ENCODE data around the gene AREL1.

Gene AREL1

GRCh38 chr14:74697976-74698375, 14.9 kb downstream of the AREL1 start:
- DNase-seq = no peak

GRCh38 chr14:74697543-74697942, 15.3 kb downstream of the AREL1 start:
- DNase-seq = no peak

DNA sequence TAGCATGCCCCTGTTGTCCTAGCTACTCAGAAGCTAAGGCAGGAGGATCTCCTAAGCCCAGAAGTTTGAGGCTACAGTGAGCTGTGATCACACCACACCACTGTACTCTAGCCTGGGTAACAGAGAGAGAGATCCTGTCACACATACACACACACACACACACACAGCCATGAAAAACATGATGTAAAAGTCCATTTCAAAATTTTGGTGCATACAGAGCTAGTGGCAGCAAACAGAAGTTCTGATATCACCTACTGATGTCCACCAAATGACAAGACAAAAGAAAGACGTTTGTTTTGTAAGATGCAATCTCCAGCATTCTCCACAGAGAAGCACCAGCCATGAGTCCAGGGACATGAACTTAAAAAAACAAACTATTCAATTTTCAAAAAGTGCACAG, 15.9 kb downstream of the AREL1 start:
- DNase-seq = no peak

- DNase-seq = no peak
Measured at GRCh38 chr14:74695406-74695805, 17.5 kb downstream of the AREL1 start.

DNA sequence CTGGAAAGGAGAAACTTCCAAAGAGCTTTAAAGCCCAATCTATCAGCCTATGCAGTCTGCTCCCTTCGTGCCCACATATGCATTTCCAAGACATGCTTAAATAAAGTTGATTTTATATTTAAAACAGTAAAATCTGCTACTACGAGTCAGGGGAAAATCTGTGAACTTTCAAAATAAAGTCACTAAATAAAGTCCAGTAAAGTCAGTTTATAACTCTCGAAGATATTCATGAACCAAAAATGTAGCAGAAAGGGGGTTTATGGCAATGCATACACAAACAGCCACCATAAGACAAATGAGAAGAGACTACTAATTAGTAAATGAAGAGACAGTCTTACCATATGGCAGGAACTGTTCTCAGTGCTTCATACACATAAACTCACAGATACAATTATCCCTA, 19.7 kb downstream of the AREL1 start:
- no peak for DNase-seq

- DNase-seq = no peak
Measured at GRCh38 chr14:74691456-74691855, 21.4 kb downstream of the AREL1 start.

GRCh38 chr14:74685921-74686678, 26.8 kb downstream of the AREL1 start:
- DNase-seq = no peak

GRCh38 chr14:74685056-74685455, 27.8 kb downstream of the AREL1 start:
- no peak for DNase-seq

DNA sequence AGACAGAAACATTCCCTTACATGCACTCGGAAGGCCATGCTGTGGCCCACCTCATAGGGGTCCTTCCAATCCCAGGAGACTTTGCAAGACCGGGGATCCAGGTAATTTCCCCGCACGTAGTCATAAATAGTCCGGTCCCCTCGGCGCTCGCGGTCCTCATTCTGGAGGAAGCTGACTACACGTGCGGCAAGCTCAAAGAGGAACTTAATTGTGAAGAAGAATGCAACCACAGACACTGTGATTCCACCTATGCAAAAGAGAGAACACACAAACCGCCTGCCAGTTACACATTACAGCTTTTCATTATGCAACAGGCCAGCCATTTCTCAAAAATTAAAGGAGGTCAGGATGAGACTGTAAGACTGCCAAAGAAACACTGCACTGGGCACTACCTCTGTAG, 28.4 kb downstream of the AREL1 start:
- no peak for DNase-seq

DNA sequence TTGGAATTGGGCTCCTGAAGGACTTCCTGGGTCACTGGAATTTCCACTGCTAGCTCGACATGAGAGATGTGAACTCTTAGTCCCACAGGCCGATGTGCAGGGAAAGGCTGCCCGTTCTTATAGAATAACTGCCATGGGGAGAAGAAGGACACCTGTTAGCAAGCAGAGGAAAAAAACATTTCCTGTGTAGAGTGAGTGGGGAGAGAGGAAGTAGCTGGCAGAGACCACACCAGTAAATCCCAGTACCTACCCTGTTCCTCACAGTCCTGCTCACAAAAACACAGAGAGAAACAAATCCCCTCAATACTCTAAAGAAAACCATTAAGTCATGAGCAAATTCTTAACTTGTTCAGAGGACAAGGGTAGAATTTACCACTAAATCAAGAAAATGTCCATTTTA, 29.5 kb downstream of the AREL1 start:
- DNase-seq = no peak

- DNase-seq = no peak
Measured at GRCh38 chr14:74682169-74682952, 30.5 kb downstream of the AREL1 start.

- no peak for DNase-seq
Measured at GRCh38 chr14:74675219-74675618, 37.7 kb downstream of the AREL1 start.

GRCh38 chr14:74673768-74674167, 39.1 kb downstream of the AREL1 start:
- DNase-seq = no peak

GRCh38 chr14:74671789-74672188, 41.1 kb downstream of the AREL1 start:
- no peak for DNase-seq

DNA sequence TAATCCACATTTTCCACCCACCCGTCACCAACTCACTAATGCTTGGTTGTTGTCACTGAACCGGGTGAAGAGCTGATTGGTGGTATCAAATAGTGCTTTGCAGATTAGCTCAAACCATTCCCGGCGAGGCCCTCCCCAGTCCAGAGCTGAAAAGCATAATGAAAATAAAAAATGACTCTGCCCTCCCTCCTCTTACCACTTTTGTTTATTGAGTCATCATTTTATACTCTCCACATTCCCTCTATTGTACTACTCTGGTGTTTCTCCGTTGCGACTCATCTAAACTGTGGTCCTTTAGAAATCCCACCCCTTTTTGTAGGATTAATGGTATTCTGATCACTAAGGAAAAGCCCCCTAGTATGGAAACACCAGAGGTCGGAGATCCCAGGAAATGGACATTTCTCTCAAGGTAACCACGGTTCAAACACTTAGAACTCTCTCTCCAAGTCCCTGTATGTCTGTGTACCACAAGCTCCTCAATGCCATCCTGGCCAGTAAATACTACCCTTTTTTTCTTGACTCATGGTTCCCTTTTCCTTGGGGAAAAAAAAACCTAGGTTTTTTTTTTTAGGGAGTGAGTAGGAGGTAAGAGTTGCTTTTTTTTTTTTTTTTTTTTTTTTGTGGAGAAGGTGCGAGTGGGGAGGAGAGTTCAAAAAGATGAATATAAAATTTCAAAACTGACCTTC, 42.0 kb downstream of the AREL1 start:
- no peak for DNase-seq

DNA sequence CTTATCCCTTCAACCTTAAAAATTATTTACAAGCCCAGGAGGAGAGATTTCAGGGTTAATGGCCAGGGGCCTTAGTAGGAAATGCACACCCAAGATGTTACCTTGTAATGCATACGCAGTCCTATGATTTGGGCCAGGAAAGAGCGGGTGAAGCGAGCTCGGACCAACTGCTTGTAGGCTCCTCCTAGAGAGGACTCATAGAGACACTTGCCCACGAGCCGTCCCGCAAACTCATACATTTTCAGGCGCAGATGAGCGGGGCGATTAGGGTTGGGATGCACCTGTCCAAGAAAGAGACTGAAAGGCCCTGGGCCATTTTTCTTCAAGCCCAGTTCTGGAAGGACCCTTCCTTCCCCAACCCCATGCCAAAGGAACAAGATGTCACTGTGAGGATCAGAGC, 43.0 kb downstream of the AREL1 start:
- DNase-seq = no peak

GRCh38 chr14:74669256-74669655, 43.6 kb downstream of the AREL1 start:
- DNase-seq = no peak

DNA sequence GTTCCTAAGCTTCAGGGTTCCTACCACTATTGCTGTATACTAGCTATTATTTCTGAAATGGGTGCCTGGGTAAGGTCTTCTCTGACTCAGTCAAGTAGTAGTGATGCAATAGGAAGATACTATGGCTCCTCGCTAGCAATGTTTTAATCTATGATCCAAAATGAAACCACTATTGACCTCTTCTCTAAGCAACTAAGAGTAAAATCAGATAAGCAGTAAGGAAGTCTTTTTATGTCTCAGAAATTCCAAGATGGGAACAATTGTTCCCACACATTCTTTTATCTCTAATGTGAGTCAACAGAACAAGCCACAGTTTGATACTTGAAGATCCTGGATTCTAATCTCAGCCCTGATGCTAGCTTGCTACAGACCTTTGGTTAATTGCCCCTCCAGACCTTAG, 45.1 kb downstream of the AREL1 start:
- DNase-seq = no peak

DNA sequence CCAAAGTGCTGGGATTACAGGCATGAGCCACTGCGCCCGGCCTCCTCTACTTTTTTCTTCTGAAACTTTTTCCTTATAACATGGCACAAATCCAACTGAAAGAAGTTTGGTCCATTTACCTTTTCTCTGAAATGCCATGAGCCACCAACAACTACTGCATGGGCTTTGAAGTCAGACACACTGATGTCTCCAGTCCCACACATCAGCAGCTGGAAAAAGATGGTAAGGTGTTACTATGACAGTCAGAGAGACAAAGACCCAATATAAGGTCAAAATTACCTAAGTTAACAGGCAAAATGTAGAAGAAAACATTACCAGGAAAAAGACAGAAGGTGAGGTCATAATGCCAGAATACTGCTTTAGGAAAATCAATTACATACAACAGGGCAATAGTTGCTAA, 48.2 kb downstream of the AREL1 start:
- DNase-seq = no peak

GRCh38 chr14:74663884-74664283, 49.0 kb downstream of the AREL1 start:
- DNase-seq = no peak

GRCh38 chr14:74661726-74662450, 51.0 kb downstream of the AREL1 start:
- DNase-seq = no peak

DNA sequence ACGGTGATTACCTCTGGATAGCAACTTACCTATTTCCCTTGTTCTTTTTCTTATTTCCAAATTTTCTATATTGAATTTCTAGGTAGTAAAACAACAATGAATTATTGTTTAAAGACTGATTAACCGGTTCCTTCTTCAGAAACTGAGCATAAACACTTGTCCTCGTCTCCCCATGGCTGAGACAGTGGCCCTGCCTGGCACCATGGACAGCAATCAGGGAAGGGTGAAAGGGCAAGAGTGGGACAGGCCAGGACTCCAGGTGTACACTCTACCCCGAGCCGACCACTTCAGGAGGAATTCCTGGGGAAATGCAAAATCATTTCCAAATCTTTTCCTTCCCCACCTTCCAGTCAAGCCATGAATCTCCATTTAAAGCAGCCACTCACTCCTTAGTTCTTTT, 52.0 kb downstream of the AREL1 start:
- DNase-seq = no peak

- no peak for DNase-seq
Measured at GRCh38 chr14:74660167-74660566, 52.7 kb downstream of the AREL1 start.
